Breast epithelium (tissue), 3 donors: Measurements from ENCODE around the gene MORF4L1.

Experiments
- CTCF ChIP-seq, 3 donors: fragments of 450-650 bp; IDR thresholded peaks; one replicate each; pipeline ENCODE4 v1.5.1; 2016 to 2017; ENCODE audit warnings: antibody characterized with exemption in 3 of 3, mild to moderate bottlenecking in 3 of 3, moderate library complexity in 3 of 3
- POLR2A ChIP-seq: fragments of 450-650 bp; IDR thresholded peaks from one replicate; pipeline ENCODE4 v1.6.1; 2016; ENCODE audit warnings: antibody characterized with exemption, mild to moderate bottlenecking, moderate library complexity
- POLR2AphosphoS5 ChIP-seq, 3 donors: sonication (generic); formaldehyde crosslinking; IDR thresholded peaks; one replicate each; pipeline ENCODE4 v1.6.1; 2017; ENCODE audit warnings: antibody characterized with exemption in 3 of 3

DNA sequence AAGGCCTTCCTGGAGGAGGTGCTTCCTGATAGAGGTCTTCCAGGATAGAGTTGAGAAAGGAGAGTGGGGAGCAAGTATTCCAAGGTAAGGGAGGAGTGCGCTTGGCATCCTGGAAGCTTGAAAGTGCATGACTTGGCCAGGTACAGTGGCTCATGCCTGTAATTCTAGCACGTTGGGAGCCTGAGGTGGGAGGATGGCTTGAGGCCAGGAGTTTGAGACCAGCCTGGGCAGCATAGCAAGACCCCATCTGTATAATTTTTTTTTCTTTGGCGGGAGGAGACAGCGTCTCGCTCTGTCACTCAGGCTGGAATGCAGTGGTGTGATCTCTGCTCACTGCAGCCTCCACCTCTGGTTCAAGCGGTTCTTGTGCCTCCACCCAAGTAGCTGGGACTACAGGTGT is 19.2 kb upstream of the MORF4L1 start:
- TF ChIP-seq POLR2A (no peak), CTCF (IDR thresholded peaks at IDR 0.05) (no peak), POLR2AphosphoS5 (IDR thresholded peaks at IDR 0.05) (no peak)
